ENCODE measurements around the gene TMTC1. TPM values are rescaled to one million over a fixed set of nuclear protein-coding genes. Genes with fewer than 3 reads are reported as not detected.

The TMTC1 gene
- total and polyA plus RNA-seq, 9 of the 15 experiments (the other 6 are each of a cell fraction or from before 2014, with no cell fraction given) = under 0.01 to 0.18 (median 0.06) TPM; not detected in 2

- H3K27ac ChIP-seq (ENCODE audit: extremely low read depth, low read depth, low read length) = no peak overlapping the region
- DNase-seq (ENCODE audit: extremely low read depth in 1 of 4, low spot score in 3 of 4) (no peak), ATAC-seq (no peak), FAIRE-seq (no peak)
- H3K36me3 ChIP-seq (ENCODE audit: control insufficient read depth, insufficient read depth, low read length) = no peaks in the 10 kb centered on the region
- no peaks in the 10 kb centered on the region for H3K9me3 ChIP-seq (replicated peaks; ENCODE audit: control insufficient read depth, insufficient read depth, low read depth, low read length)
- peaks cover 0 to 2% of the 10 kb centered on the region in 2 experiments; a peak in 4 of 5 replicates for H3K27me3 ChIP-seq (ENCODE audit: control insufficient read depth in 2 of 2, insufficient read depth in 2 of 2, low read length in 2 of 2)
- no peaks in the 10 kb centered on the region for H3K9me1 ChIP-seq (ENCODE audit: control insufficient read depth, insufficient read depth, low read length)
- ChIA-PET CTCF (ENCODE audit: low intra/inter-chr PET ratio) (no interaction called here), POLR2A (interaction anchor here (0.7 kb wide), 1 partner anchor 54 kb away, joined by 5 read pairs; no protein-coding TSS in a partner anchor)
- H2AFZ ChIP-seq (ENCODE audit: low read depth, low read length) = no peak overlapping the region
- intact Hi-C loops (cut with micrococcal nuclease) = no loop called here
- no peak overlapping the region for H3K4me3 ChIP-seq
- TF ChIP-seq MXI1 (IDR thresholded peaks at IDR 0.05; ENCODE audit: low read depth, low read length) (0 out of 2 replicates have a peak, but pooled peaks have one; percentile 18), SRF (CRISPR knock-in tag; IDR thresholded peaks at IDR 0.05) (no peak)
- H3K4me2 ChIP-seq (ENCODE audit: insufficient read depth, low read length) = no peak overlapping the region
- no TSS peak for BruUV-seq (replicated peaks)
- H4K20me1 ChIP-seq (replicated peaks; ENCODE audit: control insufficient read depth, insufficient read depth, low read length) = no peaks in the 10 kb centered on the region
- in situ Hi-C loops (cut with MboI) = no loop called here
- H3K79me2 ChIP-seq (ENCODE audit: control insufficient read depth, insufficient read depth, low read length) = no peaks in the 10 kb centered on the region
- WGBS (ENCODE audit: insufficient coverage, low coverage, missing lambda C conversion rate) = 6% methylated on average over 3 of the region's 3 CpGs
- no peak overlapping the region for H3K9ac ChIP-seq (ENCODE audit: insufficient read depth in 1 of 2, low read depth in 2 of 2, low read length in 2 of 2)
- H3K4me1 ChIP-seq (replicated peaks in 1 of 2; ENCODE audit: control insufficient read depth in 2 of 2, insufficient read depth in 2 of 2, low read length in 2 of 2) = no peaks in the 10 kb centered on the region
These were observed 222.1 kb downstream of the TMTC1 start for GRCh38 chr12:29561664-29562071.

- BruUV-seq (replicated peaks) = no TSS peak
- DNase-seq (ENCODE audit: extremely low read depth in 1 of 4, low spot score in 3 of 4) (no peak), FAIRE-seq (no peak), ATAC-seq (no peak)
- H3K9me3 ChIP-seq (replicated peaks; ENCODE audit: control insufficient read depth, insufficient read depth, low read depth, low read length) = no peaks in the 10 kb centered on the region
- H4K20me1 ChIP-seq (replicated peaks; ENCODE audit: control insufficient read depth, insufficient read depth, low read length) = no peaks in the 10 kb centered on the region
- H3K27me3 ChIP-seq (ENCODE audit: control insufficient read depth in 2 of 2, insufficient read depth in 2 of 2, low read length in 2 of 2) = peaks cover 0 to 2% of the 10 kb centered on the region in 2 experiments; a peak in 3 of 5 replicates
- no peaks in the 10 kb centered on the region for H3K79me2 ChIP-seq (ENCODE audit: control insufficient read depth, insufficient read depth, low read length)
- no peak overlapping the region for H3K4me3 ChIP-seq
- no peak overlapping the region for H3K4me2 ChIP-seq (ENCODE audit: insufficient read depth, low read length)
- H3K9me1 ChIP-seq (ENCODE audit: control insufficient read depth, insufficient read depth, low read length) = no peaks in the 10 kb centered on the region
- ChIA-PET POLR2A (no interaction called here), CTCF (ENCODE audit: low intra/inter-chr PET ratio) (no interaction called here)
- TF ChIP-seq CHD2 (IDR thresholded peaks at IDR 0.05; ENCODE audit: low read depth, low read length) = no peak
- TF ChIP-seq PTBP1 (IDR thresholded peaks at IDR 0.05; ENCODE audit: low read depth, low read length) = no peak
- no peak overlapping the region for H3K9ac ChIP-seq (ENCODE audit: insufficient read depth in 1 of 2, low read depth in 2 of 2, low read length in 2 of 2)
- no peak overlapping the region for H3K27ac ChIP-seq (ENCODE audit: extremely low read depth, low read depth, low read length)
- H3K4me1 ChIP-seq (replicated peaks in 1 of 2; ENCODE audit: control insufficient read depth in 2 of 2, insufficient read depth in 2 of 2, low read length in 2 of 2) = no peaks in the 10 kb centered on the region
- intact Hi-C loops (cut with micrococcal nuclease) = no loop called here
- in situ Hi-C loops (cut with MboI) = no loop called here
- WGBS (ENCODE audit: insufficient coverage, low coverage, missing lambda C conversion rate) = 2% methylated on average over 4 of the region's 4 CpGs
- H3K36me3 ChIP-seq (ENCODE audit: control insufficient read depth, insufficient read depth, low read length) = no peaks in the 10 kb centered on the region
- H2AFZ ChIP-seq (ENCODE audit: low read depth, low read length) = no peak overlapping the region
These were observed 224.5 kb downstream of the TMTC1 start for GRCh38 chr12:29559198-29559597.

Measured in K562 (cell line).